GM12878 (cell line): ENCODE measurements around the gene GAGE10. TPM values are rescaled to one million over a fixed set of nuclear protein-coding genes. Genes with fewer than 3 reads are reported as not detected.

Experiments
- ATAC-seq: fragments of 200-7000 bp; cut with Tn5 transposase; 3 replicates; pipeline ENCODE4 v1.9.1; 2020; ENCODE audit warnings: mild to moderate bottlenecking, moderate library complexity
- BruUV-seq: library from RNA; stranded (reverse); fragments of 400-500 nt; replicated peaks from 2 replicates; lab custom pipeline; 2021; lab: Mats Ljungman, UMichigan
- CTCF ChIA-PET: fragments of 300-600 bp; sonication (Branson Sonifier 250); formaldehyde crosslinking; extraction: SDS; loops from one replicate; lab custom pipeline; 2021; ENCODE audit warnings: inconsistent platforms; lab: Yijun Ruan, JAX
- POLR2A ChIA-PET: fragments of 350-600 bp; formaldehyde crosslinking; extraction: SDS; loops from one replicate; lab custom pipeline; 2021; ENCODE audit warnings: inconsistent platforms; lab: Charles Lee
- RAD21 ChIA-PET: fragments of 300-600 bp; sonication (Branson Sonifier 250); formaldehyde crosslinking; loops from one replicate; lab custom pipeline; 2023; ENCODE audit warnings: antibody characterized with exemption; ENCODE audit not compliant: unreplicated experiment; lab: Charles Lee
- SMC1A ChIA-PET: fragments of 300-600 bp; sonication (Branson Sonifier 250); formaldehyde crosslinking; loops from one replicate; lab custom pipeline; 2023; ENCODE audit not compliant: unreplicated experiment, uncharacterized antibody; lab: Charles Lee
- DNase-seq: peaks from one replicate; pipeline ENCODE4 v3.0.0-alpha.2; 2011; ENCODE audit warnings: low read depth, low spot score
- FAIRE-seq: peaks from 3 replicates; lab custom pipeline; 2011; peaks lifted over from hg19 to GRCh38; lab: Jason Lieb, UNC
- H2AFZ ChIP-seq: 2 replicates; pipeline ENCODE4 v1.6.0; 2011; ENCODE audit warnings: low read depth, low read length, control low read depth; ENCODE audit not compliant: control insufficient read depth
- H3K27ac ChIP-seq: 2 replicates; pipeline ENCODE4 v1.5.1; 2011; ENCODE audit warnings: control low read depth; ENCODE audit not compliant: control insufficient read depth, insufficient read depth
- H3K27me3 ChIP-seq, 2 experiments: replicated peaks in 1 of 2; 2 replicates each; pipeline versions ENCODE4 v1.6.0 to v1.6.1; 2011; ENCODE audit warnings: low read length in 1 of 2; ENCODE audit not compliant: control insufficient read depth in 2 of 2, insufficient read depth in 2 of 2
- H3K36me3 ChIP-seq, 2 experiments: 2 replicates each; pipeline ENCODE4 v1.5.1; 2011; ENCODE audit warnings: low read length in 1 of 2; ENCODE audit not compliant: control insufficient read depth in 2 of 2, insufficient read depth in 2 of 2
- H3K4me1 ChIP-seq: 2 replicates; pipeline ENCODE4 v1.6.1; 2011; ENCODE audit warnings: mild to moderate bottlenecking, low read length, moderate library complexity, mixed read lengths; ENCODE audit not compliant: control insufficient read depth, insufficient read depth
- H3K4me2 ChIP-seq: 2 replicates; pipeline ENCODE4 v1.6.0; 2011; ENCODE audit warnings: control low read depth; ENCODE audit not compliant: control insufficient read depth, insufficient read depth
- H3K4me3 ChIP-seq: fragments of 200-600 bp; sonication (generic); 2 replicates; pipeline ENCODE4 v1.5.1; 2016
- H3K79me2 ChIP-seq: 2 replicates; pipeline ENCODE4 v1.6.0; 2011; ENCODE audit warnings: low read length; ENCODE audit not compliant: control insufficient read depth, insufficient read depth
- H3K9ac ChIP-seq: 2 replicates; pipeline ENCODE4 v1.8.0; 2011; ENCODE audit warnings: low read length, control low read depth, mixed read lengths; ENCODE audit not compliant: control insufficient read depth, insufficient read depth
- H3K9me3 ChIP-seq: replicated peaks from 3 replicates; pipeline ENCODE4 v1.5.1; 2011; ENCODE audit warnings: mild to moderate bottlenecking, low read length; ENCODE audit not compliant: control insufficient read depth, insufficient read depth
- H4K20me1 ChIP-seq: 2 replicates; pipeline ENCODE4 v1.6.0; 2011; ENCODE audit not compliant: control insufficient read depth, insufficient read depth
- NFIC ChIP-seq: IDR thresholded peaks from 2 replicates; pipeline ENCODE4 v1.6.1; 2012; ENCODE audit warnings: low read depth, mild to moderate bottlenecking, inconsistent platforms, low read length, moderate library complexity
- PAX8 ChIP-seq: fragments of 450-650 bp; IDR thresholded peaks from 2 replicates; pipeline ENCODE4 v1.6.1; 2017; ENCODE audit warnings: mild to moderate bottlenecking, moderate library complexity
- RUNX3 ChIP-seq: IDR thresholded peaks from 2 replicates; pipeline ENCODE4 v1.6.1; 2012; ENCODE audit warnings: low read length, inconsistent platforms
- YY1 ChIP-seq: IDR thresholded peaks from 2 replicates; pipeline ENCODE4 v1.6.1; 2011; ENCODE audit warnings: low read depth, mild to moderate bottlenecking, low read length
- ZNF622 ChIP-seq: fragments of 450-650 bp; IDR thresholded peaks from 2 replicates; pipeline ENCODE4 v1.6.1; 2017; ENCODE audit warnings: mild to moderate bottlenecking, inconsistent platforms
- WGBS: methylation state at CpG from one replicate; pipeline ENCODE4 v1.1.6; 2016; ENCODE audit warnings: low lambda C conversion rate; ENCODE audit not compliant: insufficient replicate concordance, insufficient coverage; ENCODE audit errors: missing lambda C conversion rate; 5-methylcytosine and 5-hydroxymethylcytosine counted together
- in situ Hi-C: fragments of 300-500 bp; cut with MboI; formaldehyde crosslinking; loops from 9 replicates; pipeline ENCODE4 v1.14.3; 2018; ENCODE audit warnings: mixed read lengths
- intact Hi-C: fragments of 100-400 bp; cut with micrococcal nuclease; formaldehyde crosslinking; loops from one replicate; pipeline ENCODE4 v1.14.2; 2022; ENCODE audit not compliant: unreplicated experiment
- polyA plus RNA-seq, 11 experiments: library from polyadenylated mRNA; depleted of rRNA in 4 of 11; unstranded in 6 of 11; stranded (reverse) in 5 of 11; fragments of >200 nt; fragmentation: Nextera tagmentation in 4 of 11; fragmentation: Illumina TruSeq in 1 of 11; extraction: Ambion mirVana in 4 of 11; extraction: Trizol in 1 of 11; gene quantifications; 1 replicate in 1 of 11; 2 replicates in 10 of 11; pipeline versions ENCODE4 v1.2.1 to v1.2.3, GENCODE V29; 2011 to 2016; ENCODE audit warnings: inconsistent platforms in 2 of 11, missing spikeins in 2 of 11, low read depth in 1 of 11
- total RNA-seq, 4 experiments: library from RNA; depleted of rRNA in 3 of 4; stranded (reverse); fragments of >200 nt in 3 of 4; fragmentation: Illumina TruSeq in 1 of 4; extraction: Trizol in 1 of 4; gene quantifications; 2 replicates each; pipeline versions ENCODE4 v1.2.1 to v1.2.3, GENCODE V29; 2013 to 2021
- TF ChIP-seq, protein P1 (sequence below): fragments of 450-650 bp; formaldehyde crosslinking; IDR thresholded peaks from 2 replicates; pipeline ENCODE4 v1.4.0; 2020; ENCODE audit warnings: mild to moderate bottlenecking, moderate library complexity
- TF ChIP-seq, protein P2 (sequence below): fragments of 450-650 bp; IDR thresholded peaks from 2 replicates; pipeline ENCODE4 v1.6.1; 2014; ENCODE audit warnings: mild to moderate bottlenecking
- TF ChIP-seq, protein P3 (sequence below): IDR thresholded peaks from 2 replicates; pipeline ENCODE4 v1.6.1; 2012; ENCODE audit warnings: improper control_type of control experiment, low read depth, low read length; ENCODE audit not compliant: insufficient replicate concordance

The GAGE10 gene
- total and polyA plus RNA-seq, 10 of the 15 experiments (the other 5 are each of a cell fraction or from before 2014, with no cell fraction given) = not detected

DNA sequence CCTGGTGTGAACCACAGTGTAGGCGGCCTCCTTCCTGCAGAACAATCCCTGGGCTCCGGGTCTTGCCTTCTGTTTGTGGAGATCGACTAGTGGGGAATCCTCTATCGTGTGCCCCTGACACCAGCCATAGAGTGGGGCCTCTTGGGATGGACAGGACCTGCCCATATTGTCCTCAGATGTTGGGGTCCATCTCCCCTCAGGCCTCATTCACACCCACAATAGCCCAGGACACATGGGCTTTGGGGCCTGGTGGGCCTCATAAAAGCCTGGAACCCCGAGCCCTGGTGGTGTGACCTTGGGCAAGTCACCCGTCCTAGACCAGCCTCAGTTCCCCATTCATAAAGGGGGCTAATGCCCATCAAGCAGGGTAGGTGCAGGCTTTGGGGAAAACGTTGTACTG is 13.2 kb upstream of the GAGE10 start:
- Histone ChIP-seq H2AFZ (no peak overlapping the region), H3K4me3 (no peak overlapping the region), H3K4me2 (no peak overlapping the region), H3K79me2 (no peaks in the 10 kb centered on the region), H3K4me1 (no peaks in the 10 kb centered on the region), H4K20me1 (no peaks in the 10 kb centered on the region)
- DNase-seq = no peak
- SMC1A ChIA-PET = no interaction called here
- POLR2A ChIA-PET = no interaction called here
- BruUV-seq = no TSS peak
- WGBS = 28% methylated on average over 7 of the region's 7 CpGs
- ATAC-seq = no peak
- in situ Hi-C loops = no loop called here
- no peak for FAIRE-seq
- TF ChIP-seq, protein P1, sequence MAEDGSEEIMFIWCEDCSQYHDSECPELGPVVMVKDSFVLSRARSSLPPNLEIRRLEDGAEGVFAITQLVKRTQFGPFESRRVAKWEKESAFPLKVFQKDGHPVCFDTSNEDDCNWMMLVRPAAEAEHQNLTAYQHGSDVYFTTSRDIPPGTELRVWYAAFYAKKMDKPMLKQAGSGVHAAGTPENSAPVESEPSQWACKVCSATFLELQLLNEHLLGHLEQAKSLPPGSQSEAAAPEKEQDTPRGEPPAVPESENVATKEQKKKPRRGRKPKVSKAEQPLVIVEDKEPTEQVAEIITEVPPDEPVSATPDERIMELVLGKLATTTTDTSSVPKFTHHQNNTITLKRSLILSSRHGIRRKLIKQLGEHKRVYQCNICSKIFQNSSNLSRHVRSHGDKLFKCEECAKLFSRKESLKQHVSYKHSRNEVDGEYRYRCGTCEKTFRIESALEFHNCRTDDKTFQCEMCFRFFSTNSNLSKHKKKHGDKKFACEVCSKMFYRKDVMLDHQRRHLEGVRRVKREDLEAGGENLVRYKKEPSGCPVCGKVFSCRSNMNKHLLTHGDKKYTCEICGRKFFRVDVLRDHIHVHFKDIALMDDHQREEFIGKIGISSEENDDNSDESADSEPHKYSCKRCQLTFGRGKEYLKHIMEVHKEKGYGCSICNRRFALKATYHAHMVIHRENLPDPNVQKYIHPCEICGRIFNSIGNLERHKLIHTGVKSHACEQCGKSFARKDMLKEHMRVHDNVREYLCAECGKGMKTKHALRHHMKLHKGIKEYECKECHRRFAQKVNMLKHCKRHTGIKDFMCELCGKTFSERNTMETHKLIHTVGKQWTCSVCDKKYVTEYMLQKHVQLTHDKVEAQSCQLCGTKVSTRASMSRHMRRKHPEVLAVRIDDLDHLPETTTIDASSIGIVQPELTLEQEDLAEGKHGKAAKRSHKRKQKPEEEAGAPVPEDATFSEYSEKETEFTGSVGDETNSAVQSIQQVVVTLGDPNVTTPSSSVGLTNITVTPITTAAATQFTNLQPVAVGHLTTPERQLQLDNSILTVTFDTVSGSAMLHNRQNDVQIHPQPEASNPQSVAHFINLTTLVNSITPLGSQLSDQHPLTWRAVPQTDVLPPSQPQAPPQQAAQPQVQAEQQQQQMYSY (CRISPR knock-in tag) = no peak
- TF ChIP-seq, protein P2, sequence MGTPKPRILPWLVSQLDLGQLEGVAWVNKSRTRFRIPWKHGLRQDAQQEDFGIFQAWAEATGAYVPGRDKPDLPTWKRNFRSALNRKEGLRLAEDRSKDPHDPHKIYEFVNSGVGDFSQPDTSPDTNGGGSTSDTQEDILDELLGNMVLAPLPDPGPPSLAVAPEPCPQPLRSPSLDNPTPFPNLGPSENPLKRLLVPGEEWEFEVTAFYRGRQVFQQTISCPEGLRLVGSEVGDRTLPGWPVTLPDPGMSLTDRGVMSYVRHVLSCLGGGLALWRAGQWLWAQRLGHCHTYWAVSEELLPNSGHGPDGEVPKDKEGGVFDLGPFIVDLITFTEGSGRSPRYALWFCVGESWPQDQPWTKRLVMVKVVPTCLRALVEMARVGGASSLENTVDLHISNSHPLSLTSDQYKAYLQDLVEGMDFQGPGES = no peak
- TF ChIP-seq YY1 (no peak), ZNF622 (no peak), RUNX3 (no peak), NFIC (no peak), PAX8 (no peak)
- TF ChIP-seq, protein P3, sequence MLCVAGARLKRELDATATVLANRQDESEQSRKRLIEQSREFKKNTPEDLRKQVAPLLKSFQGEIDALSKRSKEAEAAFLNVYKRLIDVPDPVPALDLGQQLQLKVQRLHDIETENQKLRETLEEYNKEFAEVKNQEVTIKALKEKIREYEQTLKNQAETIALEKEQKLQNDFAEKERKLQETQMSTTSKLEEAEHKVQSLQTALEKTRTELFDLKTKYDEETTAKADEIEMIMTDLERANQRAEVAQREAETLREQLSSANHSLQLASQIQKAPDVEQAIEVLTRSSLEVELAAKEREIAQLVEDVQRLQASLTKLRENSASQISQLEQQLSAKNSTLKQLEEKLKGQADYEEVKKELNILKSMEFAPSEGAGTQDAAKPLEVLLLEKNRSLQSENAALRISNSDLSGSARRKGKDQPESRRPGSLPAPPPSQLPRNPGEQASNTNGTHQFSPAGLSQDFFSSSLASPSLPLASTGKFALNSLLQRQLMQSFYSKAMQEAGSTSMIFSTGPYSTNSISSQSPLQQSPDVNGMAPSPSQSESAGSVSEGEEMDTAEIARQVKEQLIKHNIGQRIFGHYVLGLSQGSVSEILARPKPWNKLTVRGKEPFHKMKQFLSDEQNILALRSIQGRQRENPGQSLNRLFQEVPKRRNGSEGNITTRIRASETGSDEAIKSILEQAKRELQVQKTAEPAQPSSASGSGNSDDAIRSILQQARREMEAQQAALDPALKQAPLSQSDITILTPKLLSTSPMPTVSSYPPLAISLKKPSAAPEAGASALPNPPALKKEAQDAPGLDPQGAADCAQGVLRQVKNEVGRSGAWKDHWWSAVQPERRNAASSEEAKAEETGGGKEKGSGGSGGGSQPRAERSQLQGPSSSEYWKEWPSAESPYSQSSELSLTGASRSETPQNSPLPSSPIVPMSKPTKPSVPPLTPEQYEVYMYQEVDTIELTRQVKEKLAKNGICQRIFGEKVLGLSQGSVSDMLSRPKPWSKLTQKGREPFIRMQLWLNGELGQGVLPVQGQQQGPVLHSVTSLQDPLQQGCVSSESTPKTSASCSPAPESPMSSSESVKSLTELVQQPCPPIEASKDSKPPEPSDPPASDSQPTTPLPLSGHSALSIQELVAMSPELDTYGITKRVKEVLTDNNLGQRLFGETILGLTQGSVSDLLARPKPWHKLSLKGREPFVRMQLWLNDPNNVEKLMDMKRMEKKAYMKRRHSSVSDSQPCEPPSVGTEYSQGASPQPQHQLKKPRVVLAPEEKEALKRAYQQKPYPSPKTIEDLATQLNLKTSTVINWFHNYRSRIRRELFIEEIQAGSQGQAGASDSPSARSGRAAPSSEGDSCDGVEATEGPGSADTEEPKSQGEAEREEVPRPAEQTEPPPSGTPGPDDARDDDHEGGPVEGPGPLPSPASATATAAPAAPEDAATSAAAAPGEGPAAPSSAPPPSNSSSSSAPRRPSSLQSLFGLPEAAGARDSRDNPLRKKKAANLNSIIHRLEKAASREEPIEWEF = no peak
- TF ChIP-seq, all 136 proteins: peak for 0
- Histone ChIP-seq H3K9me3 (no peaks in the 10 kb centered on the region), H3K27ac (no peak overlapping the region), H3K27me3 (no peaks in the 10 kb centered on the region), H3K36me3 (no peaks in the 10 kb centered on the region), H3K9ac (no peak overlapping the region)
- intact Hi-C loops = no loop called here
- ChIA-PET CTCF (interaction anchor here (0.9 kb wide), 1 partner anchor 549 kb away, joined by 3 read pairs; no protein-coding TSS in a partner anchor), RAD21 (no interaction called here)
